HT-29 (cell line): ENCODE results near the gene DFFA. TPM values are rescaled to one million over a fixed set of nuclear protein-coding genes. Genes with fewer than 3 reads are reported as not detected.
A peak's percentile ranks its signal among the peaks of the same experiment; 100 is the strongest.
"Not testable (repeated sequence)": the region's sequence is repeated elsewhere in the genome, so short reads cannot be mapped to it uniquely, and the experiment has no call there.

ENCODE experiments used
- DNase-seq: peaks from one replicate; pipeline ENCODE4 v3.0.0-alpha.2; 2015; ENCODE audit warnings: low spot score
- total RNA-seq: library from RNA; depleted of rRNA; stranded (reverse); fragments of >200 nt; shearing (Covaris generic); gene quantifications from 2 replicates; pipeline ENCODE4 v1.2.3, GENCODE V29; 2014

DFFA gene
- total RNA-seq, 1 experiment from 2014 or later: 41.2 TPM

DNA sequence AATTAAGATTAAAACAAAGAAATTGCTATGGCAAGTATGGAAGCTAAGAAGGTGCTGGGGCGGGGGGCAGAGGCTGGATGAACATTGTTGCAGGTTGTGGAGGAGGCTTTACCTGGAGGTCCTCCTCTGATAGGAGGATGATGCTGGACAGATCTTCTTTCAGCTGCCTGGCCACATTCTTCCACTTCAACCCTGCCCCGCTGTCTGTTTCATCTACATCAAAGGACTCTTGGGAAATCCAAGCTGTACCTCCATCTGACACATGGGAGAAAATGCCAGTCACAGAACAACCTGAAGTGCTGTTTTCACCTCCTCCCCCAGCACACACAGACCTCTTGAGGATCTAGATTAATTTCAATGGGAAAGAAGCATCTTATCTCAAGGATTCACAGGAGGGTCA lies 5.3 kb downstream of the DFFA start:
- DNase-seq: no peak

DNA sequence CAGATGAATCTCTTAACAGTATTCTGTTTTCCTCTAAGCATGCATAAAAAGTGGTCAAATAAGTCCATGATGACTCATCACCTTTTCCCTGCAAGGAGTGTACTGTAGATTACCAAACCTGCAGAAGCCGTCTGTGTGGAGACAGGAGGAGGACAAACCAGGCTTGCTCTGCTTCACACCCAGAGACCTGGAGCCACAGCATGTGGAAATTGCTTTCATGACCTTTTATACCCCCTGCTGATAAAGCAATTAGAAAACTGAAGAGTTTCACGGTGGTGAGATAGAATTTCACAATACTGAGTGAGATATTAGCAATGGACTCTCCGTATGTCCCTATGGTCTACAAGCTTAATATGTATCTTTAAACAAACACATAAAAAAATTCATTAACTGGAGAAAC lies 13.1 kb downstream of the DFFA start:
- DNase-seq: peak; percentile 68

DNA sequence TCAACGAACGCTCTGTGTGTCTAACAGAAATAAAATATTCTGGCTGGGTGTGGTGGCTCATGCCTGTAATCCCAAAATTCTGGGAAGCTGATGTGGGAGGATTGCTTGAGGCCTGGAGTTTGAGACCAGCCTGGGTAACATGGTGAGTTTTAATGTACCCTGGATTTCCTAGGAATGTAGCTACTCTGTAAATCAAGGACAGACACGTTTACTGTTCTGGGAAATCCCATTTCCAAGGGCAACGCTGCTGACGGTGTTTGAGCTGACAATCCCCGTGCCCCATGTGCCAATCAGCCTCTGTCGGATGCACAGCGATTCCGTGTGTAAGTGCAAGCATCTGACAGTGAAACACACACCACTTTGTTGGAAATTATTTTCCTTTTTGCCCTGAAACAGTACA lies 14.5 kb downstream of the DFFA start:
- no peak for DNase-seq

DNA sequence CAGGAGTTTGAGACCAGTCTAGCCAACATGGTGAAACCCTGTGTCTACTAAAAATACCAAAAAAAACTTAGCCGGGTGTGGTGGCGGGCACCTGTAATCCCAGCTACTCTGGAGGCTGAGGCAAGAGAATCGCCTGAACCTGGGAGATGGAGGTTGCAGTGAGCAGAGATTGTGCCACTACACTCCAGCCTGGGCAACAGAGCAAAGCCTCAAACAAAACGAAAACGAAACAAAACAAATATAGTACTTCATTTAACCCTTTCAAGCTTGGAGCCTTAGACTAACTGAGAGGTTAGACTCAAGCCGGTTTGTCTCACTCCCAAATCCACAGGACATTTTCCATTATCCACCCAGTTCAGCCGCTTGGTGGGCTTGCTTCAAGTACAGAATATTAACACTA lies 14.9 kb downstream of the DFFA start:
- not testable (repeated sequence) for DNase-seq

DNA sequence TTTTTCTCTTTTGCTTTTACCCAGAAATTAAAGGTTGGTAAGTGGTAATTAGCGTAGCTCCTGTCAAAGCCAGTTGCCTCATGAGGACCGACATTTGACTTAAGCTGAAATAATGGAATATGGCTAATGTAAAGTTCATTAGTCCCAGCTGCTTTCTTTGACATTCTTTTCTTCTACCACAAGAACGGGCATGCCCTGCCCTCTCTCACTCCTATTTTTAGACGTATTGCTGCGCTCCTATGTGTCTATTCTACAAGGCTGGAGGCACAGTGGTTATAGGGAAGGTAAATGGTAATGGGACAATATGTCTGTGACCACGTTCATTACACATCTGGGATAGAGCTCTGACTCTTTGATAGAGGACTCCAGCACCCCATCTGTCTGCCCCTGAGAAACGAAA lies 15.7 kb downstream of the DFFA start:
- DNase-seq: no peak

DNA sequence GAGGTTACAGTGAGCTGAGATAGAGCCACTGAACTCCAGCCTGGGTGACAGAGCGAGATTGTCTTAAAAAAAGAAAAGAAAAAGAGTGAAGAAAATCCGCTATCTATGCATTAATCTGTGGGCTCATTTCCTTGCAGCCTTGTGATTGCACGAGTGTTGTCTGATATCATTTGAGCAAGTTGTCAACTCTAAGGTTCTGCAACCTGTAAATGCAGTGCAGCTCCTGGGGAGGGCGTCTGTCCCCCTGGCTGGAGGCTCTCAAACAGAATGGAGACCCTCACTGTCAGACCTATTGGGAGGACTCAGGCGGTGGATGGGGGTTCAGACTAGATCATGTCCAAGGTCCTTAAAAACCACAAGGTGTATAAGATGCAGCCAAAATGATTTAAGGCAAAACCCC lies 16.3 kb downstream of the DFFA start:
- no peak for DNase-seq

DNA sequence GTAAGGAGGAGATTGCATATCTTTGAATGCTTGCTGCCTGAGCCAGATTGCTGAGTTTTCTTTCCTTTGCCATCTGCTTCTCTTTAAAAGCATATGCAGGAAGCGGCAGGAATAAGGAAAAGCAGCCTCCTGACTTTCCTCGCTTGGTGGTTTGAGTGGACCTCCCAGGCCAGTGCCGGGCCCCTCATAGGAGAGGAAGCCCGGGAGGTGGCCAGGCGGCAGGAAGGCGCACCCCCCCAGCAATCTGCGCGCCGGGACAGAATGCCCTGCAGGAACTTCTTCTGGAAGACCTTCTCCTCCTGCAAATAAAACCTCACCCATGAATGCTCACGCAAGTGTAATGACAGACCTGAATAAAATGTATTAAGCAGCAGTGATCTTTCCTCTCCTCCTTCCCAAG lies 21.0 kb downstream of the DFFA start:
- no peak for DNase-seq

DNA sequence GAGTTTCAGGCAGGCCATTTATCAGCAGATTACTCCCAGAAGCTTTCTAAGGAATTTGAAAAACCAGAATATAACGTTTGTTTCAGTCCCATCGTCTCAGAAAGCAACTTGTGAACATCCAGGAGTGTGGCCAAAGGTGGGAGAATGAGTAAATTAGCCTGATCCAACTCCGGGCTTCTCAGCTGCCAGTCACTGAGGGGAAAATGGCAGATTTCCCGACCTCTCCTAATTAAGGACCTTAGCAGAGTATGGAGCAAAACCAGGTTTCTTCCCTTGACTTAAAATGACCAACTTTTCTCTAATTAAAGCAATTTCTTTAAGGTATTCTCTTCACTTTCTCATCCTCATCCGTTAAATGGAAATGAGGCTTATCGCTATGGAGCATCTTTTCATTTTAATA lies 21.5 kb downstream of the DFFA start:
- no peak for DNase-seq

DNA sequence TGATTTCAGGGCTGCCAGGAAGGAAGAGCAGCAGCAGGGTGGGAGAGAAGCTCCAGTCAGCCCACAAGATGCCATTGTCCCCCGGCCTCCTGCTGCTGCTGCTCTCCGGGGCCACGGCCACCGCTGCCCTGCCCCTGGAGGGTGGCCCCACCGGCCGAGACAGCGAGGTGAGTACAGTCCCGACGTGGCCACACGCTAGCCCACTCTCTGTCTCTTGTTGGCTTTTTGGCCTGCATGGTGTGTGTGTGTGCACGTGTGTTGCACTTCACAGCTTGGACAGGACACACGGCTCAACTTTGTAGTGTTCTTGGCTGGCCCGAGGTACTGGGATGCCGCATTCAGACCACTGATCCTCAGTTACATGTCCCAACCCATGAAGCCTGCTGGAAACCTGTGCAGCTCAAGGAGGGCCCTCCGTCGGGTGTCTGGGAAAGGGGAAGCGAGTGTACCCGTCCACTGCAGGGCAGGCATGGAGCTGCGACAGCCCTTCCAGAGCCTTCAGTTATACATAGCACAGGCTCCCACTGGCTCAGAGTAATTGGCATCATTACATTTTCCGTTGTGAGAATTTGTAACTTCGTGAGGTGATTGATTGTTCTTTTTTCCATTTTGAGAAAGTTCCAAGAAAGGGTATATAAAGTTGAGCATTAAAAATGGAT lies 22.0 kb downstream of the DFFA start:
- DNase-seq: no peak

DNA sequence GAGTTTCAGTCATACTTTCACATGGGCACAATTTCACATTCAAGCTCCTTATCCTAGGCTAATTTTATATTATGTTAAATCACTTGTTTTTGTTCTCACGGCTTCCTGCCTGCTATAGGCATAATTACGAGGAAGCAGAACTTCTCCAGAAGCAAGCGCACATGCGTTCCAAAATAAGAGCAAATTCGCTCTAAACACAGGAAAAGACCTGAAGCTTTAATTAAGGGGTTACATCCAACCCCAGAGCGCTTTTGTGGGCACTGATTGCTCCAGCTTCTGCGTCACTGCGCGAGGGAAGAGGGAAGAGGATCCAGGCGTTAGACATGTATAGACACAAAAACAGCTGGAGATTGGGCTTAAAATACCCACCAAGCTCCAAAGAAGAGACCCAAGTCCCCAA lies 22.6 kb downstream of the DFFA start, which contains the start of gene CORT:
Gene CORT, plus strand, starts transcription at position 281 of the 400 bp plus-strand sequence. CDS start 193 bp downstream, outside the sequence.
- DNase-seq: no peak

DNA sequence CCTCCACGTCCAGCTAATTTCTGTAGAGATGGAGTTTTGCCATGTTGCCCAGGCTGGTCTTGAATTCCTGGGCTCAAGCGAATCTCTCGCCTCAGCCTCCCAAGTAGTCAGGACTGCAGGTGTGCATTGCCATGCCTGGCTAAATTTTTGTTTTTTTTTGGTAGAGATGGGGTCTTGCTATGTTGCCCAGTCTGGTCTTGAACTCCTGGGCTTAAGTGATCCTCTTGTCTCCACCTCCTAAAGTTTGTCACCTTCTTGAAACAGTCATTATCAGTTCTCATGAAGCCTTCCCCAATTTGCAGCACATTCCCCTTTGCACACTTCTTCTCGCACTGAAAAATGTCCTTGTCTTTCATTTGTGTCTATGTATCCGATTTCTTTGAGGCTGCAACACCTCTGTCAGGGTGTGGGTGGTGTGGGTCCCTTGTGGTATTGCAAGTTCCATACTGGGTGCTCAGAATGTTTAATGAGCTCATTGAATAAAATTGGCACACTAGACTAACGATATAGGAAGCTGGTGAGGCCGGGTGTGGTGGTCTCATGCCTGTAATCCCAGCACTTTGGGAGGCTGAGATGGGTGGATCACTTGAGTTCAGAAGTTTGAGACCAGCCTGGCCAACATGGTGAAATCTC lies 25.4 kb downstream of the DFFA start:
- no peak for DNase-seq

DNA sequence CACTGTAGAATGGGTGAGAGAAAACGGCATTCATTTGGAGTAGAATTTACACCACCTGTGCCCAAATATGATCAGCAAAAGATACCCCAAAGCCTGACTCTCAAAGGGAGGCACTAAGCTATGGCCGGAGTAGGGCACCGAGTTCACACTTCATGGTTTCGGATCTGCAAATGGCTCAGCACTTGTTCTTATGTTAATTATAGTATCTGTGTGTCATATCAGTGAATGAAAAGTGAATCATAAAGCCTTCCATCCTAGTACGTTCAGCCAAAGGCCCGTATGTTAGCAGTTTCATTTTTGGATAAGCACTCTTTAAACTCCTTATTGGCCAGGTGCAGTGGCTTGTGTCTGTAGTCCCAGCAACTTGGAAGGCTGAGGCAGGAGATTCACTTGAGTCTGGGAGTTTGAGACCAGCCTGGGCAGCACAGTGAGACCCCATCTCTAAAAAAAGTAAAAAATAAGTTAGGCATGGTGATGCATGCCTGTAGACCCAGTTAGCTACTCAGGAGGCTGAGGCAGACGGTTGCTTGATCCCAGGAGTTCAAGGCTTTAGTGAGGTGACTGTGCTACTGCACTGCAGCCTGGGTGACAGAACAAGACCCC lies 27.4 kb downstream of the DFFA start:
- DNase-seq: no peak

DNA sequence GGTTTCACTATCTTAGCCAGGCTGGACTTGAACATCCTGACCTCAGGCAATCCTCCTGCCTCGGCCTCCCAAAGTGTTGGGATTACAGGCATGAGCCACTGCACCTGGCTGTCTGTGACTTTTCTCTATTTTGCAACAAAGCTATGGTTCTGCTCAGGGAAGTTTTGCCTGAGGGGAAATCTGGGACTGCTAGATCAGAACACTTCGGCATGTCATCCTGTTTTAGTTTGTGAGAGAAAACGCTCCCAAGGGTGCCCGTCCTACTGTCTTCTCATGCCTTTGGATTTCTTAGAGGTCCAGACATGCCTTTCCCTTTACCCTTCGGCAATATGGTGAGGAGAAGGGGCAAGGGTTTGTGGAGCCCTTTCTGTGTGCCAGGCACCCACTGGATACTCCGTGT lies 28.1 kb downstream of the DFFA start:
- no peak for DNase-seq

DNA sequence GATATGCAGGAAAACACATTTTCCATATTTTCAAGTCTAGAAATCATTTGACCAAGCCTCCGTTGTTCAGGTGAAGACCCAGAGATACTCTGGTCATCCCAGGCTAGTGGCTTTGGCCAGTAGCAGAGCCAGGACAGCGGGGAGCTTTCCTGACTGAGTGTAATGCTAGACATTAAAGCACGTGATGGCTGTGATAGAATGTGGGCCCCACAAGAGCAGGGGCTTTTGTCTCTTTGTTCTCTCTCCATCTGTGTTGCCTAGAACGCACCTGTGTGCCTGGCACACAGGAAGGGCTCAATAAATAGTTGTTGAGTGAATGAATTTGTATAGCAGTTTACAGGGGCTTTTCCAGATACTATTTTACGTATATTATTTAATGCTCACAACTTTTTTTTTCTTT lies 31.5 kb downstream of the DFFA start:
- DNase-seq: no peak

DNA sequence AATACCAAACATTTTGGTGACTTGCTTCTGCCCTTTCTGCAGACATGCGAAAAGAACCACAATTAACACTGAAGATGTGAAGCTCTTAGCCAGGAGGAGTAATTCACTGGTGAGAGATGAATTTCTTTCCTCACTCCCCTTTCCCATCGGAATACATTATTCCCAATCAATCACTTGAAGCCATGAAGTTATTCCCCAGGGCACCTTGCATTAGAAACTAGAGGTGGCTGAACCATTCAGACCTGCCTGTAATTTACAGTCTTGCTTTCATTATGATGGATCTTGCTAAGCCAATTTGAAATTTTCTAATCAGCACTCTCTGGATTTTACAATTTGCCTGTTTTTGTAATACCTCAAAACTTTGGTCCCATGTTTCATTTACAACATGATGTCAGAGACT lies 32.0 kb downstream of the DFFA start:
- no peak for DNase-seq

DNA sequence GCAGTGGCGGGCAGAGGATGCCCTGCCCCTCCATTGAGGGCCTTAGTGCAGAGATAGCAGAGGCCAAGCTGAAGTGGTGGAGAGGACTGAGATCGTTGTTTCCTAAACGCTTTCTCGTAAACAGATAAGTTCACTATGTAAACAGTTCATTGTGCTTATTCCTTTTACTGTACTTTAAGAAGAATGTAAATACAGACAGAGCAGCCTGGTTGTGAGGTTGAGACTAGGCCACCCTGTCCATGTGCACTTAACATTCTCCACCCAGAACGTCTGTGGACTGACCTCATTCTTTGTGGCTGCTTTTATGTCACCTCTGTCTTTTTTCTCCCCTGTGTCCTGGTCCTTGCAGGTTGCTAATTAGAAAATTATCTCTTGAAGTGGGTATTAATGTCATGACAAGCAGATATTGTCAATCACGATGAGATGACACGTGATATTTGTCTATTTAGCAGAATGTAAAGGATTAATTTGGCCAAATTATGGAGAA lies 33.6 kb downstream of the DFFA start:
- DNase-seq: peak; percentile 4

DNA sequence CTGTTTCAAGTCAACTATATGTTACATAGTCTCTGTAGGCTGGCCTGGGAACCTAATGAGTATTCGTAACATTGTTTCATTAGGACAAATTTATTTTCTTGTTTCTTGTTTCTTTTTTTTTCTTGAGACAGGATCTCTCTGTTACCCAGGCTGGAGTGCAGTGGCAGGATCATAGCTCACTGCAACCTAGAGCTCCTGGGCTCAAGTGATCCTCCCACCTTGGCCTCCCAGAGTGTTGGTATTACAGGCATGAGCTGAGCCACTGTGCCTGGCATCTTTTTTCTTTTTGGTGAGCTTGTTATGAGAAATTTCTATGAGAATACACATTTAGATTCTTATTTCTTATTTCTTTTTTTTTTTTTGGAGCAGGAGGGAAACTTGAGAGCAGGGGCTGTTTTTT lies 35.3 kb downstream of the DFFA start:
- no peak for DNase-seq

DNA sequence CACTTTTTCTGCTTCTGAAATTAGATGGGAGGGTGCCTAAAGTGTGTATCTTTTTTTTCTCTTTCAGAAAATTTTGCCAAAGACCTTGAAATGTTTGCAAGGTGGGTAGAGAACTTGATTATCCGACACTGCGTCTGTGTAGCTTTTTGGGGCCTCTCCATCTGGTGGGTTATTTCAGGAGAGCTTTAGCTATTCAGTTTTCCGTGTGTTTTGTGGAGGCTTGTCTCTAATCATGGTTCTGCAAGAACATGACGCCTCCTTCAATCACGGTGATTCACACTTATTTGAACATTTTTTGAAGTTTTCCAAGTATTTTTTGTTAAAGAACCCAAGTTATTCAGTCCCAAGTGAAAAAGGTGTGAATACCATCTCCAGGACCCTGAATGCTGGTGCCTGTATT lies 37.7 kb downstream of the DFFA start:
- DNase-seq: no peak

DNA sequence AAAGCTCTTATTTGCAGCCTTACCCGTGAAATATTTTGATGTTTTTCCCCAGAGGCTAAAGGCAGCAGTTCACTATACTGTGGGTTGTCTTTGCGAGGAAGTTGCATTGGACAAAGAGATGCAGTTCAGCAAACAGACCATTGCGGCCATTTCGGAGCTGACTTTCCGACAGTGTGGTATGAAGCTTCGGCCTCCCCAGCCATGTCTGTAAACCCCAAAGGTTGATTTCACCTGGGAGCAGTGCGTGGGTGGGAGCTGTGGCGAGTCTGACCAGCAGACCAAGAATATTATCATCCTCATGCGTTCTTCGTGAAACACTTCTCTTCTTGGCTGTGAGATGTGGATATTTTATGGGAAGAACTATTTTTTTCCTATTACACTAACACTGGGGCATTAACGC lies 38.5 kb downstream of the DFFA start:
- no peak for DNase-seq

DNA sequence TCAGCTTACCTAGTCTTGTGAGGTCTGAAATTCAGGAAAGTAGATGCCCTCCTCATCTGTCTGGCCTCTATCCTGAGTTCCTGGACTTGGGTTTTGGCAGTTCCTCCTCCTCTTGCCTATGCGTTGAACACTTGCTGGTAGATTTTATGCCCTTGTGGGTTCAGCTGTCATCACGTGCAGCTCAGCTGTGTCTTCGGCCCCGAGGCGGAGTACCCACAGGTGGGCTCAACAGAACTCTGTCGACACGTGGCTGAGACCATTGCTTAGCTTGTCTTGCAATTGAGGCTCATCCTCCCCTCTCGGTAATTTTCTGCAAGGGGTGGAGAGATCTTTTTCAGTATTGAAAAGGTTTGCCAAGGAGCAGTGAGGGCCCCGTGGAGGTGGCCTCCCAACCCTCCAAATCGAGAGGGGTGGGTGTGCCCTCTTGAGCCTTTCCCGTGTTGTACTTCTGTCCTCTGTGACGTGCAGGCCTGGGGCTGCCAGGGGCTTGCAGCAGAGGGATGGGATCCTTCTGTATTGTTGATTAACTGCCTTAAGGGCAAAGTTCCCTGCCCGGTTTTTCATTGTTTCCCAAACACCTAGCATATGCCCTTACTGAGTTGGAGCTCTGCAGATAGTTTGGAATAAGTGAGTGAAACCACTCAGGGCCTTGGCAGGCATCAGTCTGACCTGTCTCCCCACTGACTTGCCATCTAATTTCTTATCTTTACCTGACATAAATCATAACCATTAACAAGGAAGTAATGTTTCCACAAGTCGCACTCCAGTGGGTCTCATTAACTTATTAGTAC lies 39.2 kb downstream of the DFFA start:
- DNase-seq: no peak

DNA sequence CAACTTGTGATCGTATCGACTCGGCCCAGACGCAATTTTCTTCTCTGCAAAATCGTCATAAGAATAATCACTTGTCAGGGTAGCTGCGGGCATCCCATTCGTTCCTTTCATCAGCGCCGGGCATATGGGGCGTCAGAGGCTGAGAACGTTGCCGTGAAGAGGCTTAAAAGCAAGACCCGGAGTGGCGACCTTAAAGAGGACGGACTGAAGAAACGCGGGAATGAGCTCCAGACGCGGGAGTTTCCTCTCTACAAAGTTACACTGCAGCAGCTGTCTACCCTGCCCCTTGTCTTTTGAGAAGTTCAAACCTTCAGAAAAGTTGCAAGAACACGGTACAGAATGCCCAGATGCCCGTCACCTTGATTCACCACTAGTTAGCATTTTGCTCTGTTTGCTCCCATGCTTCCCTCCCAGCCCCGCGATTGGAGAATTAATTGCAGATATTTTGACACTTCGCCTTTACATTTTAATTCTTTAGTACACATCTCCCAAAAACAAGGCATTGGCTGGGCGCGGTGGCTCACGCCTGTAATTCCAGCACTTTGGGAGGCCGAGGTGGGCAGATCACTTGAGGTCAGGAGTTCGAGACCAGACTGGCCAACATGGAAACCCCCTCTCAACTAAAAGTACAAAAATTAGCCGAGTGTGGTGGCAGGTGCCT lies 41.1 kb downstream of the DFFA start:
- no peak for DNase-seq
